HG02571 (cell line): ENCODE data around the gene SUCNR1.
"Not testable (repeated sequence)": the region's sequence is repeated elsewhere in the genome, so short reads cannot be mapped to it uniquely, and the experiment has no call there.

Source experiments
- ATAC-seq: cut with Tn5 transposase; IDR thresholded peaks from one replicate; pipeline ENCODE4 v1.9.1; 2021; ENCODE audit warnings: mild to moderate bottlenecking, moderate library complexity; ENCODE audit not compliant: unreplicated experiment

The SUCNR1 gene

GRCh38 chr3:151873398-151873797 is at the start of gene SUCNR1:
Gene SUCNR1 (plus strand): TSS chr3:151873643. CDS start chr3:151879893, 6,250 bp downstream.
- ATAC-seq, result no peak

- ATAC-seq, result no peak
Observed at GRCh38 chr3:151827816-151828215, 45.6 kb upstream of the SUCNR1 start.

GRCh38 chr3:151835751-151836525 is 37.5 kb upstream of the SUCNR1 start:
- ATAC-seq, result no peak

- no peak for ATAC-seq
Observed at GRCh38 chr3:151837057-151837456, 36.4 kb upstream of the SUCNR1 start.

- ATAC-seq, result peak; percentile 78
Observed at GRCh38 chr3:151838574-151839312, 34.7 kb upstream of the SUCNR1 start.

GRCh38 chr3:151839313-151839631 is 34.2 kb upstream of the SUCNR1 start:
- ATAC-seq, result no peak

GRCh38 chr3:151841801-151842200 is 31.6 kb upstream of the SUCNR1 start:
- ATAC-seq, result no peak

- ATAC-seq, result no peak
Observed at GRCh38 chr3:151843275-151843674, 30.2 kb upstream of the SUCNR1 start.

- ATAC-seq, result no peak
Observed at GRCh38 chr3:151845306-151845905, 28.0 kb upstream of the SUCNR1 start.

GRCh38 chr3:151850065-151850464 is 23.4 kb upstream of the SUCNR1 start:
- not testable (repeated sequence) for ATAC-seq

- no peak for ATAC-seq
Observed at GRCh38 chr3:151852074-151852811, 21.2 kb upstream of the SUCNR1 start.

- no peak for ATAC-seq
Observed at GRCh38 chr3:151856118-151856517, 17.3 kb upstream of the SUCNR1 start.

GRCh38 chr3:151856641-151857040 is 16.8 kb upstream of the SUCNR1 start:
- ATAC-seq, result no peak

GRCh38 chr3:151859233-151859673 is 14.2 kb upstream of the SUCNR1 start:
- ATAC-seq, result no peak

GRCh38 chr3:151859905-151860304 is 13.5 kb upstream of the SUCNR1 start:
- no peak for ATAC-seq

- ATAC-seq, result no peak
Observed at GRCh38 chr3:151863611-151864010, 9.8 kb upstream of the SUCNR1 start.

GRCh38 chr3:151864423-151865101 is 8.9 kb upstream of the SUCNR1 start:
- ATAC-seq, result no peak

GRCh38 chr3:151866711-151867410 is 6.6 kb upstream of the SUCNR1 start:
- ATAC-seq, result no peak

- no peak for ATAC-seq
Observed at GRCh38 chr3:151867666-151868065, 5.8 kb upstream of the SUCNR1 start.

GRCh38 chr3:151869181-151869580 is 4.3 kb upstream of the SUCNR1 start:
- ATAC-seq, result no peak
